Raji (cell line): ENCODE data around the gene THSD7A.

Source experiments
- POLR2A ChIP-seq: IDR thresholded peaks from 2 replicates; pipeline ENCODE4 v1.6.1; 2011; ENCODE audit warnings: low read depth, low read length, control low read depth; ENCODE audit not compliant: insufficient read depth

The THSD7A gene

GRCh38 chr7:11609096-11609670, 222.8 kb downstream of the THSD7A start:
- TF ChIP-seq POLR2A, result no peak

DNA sequence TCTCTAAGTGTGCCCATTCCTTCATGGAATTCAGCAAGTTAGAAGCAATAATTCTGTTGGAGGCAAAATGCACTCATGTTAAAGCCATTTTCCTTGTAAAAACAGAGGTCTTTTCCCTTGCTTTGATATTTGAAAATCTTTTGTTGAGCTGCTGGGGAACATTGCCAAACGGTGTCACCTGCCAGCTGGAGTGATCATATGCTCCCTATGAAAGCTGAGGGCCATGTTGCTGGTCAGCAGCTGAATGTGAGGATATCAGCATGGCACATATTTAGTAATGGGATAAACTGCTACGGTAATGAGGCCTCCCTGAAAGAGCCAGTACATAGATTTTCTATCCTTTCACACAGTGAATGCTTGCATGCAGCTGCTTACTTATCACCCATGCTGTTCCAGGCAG, 224.3 kb downstream of the THSD7A start:
- no peak for TF ChIP-seq POLR2A

GRCh38 chr7:11605749-11606148, 226.2 kb downstream of the THSD7A start:
- no peak for TF ChIP-seq POLR2A

DNA sequence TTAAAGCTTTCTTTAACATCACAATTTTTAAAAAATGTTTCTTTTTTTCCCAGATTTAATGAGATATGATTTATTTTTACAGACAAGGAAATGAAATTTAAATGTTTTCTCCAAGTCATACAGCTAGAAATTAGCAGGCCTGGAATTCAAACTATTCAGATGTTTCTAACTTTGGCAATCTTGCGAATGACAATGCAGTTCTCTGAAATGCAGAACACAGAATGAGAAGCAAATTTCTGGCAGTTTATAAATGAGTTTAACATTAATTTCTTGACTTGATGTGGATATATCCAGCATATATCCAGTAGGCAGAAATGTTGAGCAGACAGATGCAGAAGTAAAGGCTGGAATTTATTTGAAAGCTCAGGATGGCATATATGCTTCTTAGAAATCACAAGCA, 227.5 kb downstream of the THSD7A start:
- no peak for TF ChIP-seq POLR2A

DNA sequence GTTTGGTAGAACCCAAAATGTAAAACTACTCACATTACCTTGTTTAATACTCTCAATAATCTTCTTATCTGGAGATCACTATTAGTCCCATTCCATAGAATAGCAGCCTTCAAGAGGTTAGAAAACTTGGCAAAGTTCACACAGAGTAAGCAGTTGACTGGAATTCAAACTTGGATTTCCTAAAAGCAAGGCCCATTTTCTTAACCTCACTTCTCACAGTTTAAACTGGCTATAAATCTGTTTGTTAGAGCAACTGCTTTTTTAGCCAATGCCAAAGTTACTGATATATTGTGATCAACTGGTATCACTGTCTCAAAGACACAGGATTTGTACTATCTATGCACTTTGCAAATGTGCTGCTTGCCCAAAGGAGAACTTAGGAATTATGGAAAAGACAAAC, 230.2 kb downstream of the THSD7A start:
- TF ChIP-seq POLR2A, result no peak

DNA sequence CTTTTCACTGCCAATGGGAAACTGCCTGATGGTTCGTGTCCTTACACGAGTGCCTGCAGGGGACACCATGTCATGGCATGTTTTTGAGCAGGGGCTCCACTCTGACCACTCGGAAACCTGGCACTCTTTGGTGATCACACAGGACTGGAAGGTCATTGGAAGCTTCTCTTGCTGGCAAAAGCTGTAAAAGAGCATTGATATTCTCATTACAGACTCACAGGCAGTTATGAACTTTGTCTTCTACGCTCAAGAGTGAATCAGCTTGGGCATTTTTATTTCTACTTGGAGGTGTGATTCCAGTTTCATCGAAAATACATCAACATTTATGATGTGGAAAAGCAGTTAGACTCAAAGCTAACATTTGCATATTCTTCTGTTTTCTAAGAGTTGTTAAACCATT, 238.7 kb downstream of the THSD7A start:
- TF ChIP-seq POLR2A, result no peak

- TF ChIP-seq POLR2A, result no peak
These were observed 239.3 kb downstream of the THSD7A start for GRCh38 chr7:11592699-11593098.

DNA sequence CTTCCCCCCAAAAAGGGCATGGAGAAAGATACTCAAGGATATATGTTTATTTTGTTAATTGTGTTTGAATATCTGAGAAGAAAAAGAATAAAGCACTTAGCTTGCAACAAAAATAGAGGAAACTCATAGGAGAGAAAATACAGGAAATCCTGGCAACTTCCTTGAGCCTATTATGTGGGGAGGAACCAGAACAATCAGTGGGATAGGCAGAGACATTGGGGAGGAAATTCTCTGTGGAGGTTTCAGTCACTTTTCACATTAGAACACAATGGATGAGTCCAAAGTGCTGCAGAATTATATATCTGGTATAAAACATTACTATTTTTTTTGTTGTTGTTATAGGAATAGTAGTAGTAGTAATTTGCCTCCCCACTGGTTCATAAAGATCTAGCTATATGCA, 240.1 kb downstream of the THSD7A start:
- no peak for TF ChIP-seq POLR2A

GRCh38 chr7:11591055-11591633, 240.9 kb downstream of the THSD7A start:
- TF ChIP-seq POLR2A, result no peak

DNA sequence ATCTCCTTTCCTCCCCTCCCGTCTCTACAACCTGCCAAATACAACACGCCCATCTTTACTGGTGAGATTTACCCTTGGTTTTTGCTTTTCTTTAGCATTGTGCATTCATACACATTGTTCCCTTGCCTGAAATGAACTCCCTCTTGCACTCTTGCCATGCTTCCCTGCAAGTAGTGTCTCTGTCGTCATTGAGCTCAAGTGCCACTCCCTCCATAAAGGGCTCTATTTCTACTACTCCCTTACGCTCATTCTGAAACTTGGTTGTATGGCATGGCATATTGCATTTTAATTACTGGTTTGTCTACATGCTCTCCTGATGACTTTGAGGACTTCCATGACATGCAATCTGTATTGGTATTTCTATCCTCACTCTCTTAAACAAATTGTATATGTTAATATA, 242.7 kb downstream of the THSD7A start:
- no peak for TF ChIP-seq POLR2A

DNA sequence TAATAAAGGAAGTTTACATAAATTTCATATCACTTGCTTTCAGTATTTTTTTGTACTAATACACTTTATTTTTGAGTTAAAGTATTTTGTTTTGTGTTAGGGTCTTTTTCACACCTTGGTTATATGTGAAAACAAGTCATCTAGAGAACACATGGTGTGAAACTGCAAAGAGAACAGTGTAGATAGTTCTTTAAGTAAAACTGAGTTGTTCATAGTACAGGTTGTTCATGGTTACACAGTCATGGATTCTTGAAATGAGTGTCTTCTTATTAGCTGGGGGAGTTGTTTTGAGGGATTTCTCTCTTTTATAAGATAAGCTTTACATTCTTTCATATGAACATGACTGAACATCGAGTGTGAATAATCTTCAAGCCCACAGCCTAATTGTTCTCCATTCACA, 244.2 kb downstream of the THSD7A start:
- TF ChIP-seq POLR2A, result no peak

DNA sequence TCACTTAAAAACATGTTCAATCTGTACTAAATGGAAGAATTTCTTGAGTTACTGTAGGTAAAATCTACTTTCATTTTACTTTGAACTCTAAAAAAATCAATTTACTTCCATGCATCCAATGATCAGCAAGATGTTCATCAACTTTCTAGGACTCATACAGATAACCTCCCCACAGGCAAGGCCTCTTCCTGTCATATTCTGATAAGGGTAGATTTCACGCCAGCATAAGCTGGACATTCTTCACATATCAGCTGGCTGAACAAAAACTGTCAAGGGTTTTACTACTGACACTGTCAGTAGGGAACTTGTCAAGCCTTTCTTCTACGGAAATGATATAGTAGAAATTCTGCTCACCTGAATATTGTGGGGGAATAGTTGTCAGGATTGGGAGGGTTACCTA, 244.9 kb downstream of the THSD7A start:
- TF ChIP-seq POLR2A, result no peak

GRCh38 chr7:11584406-11585031, 247.5 kb downstream of the THSD7A start:
- no peak for TF ChIP-seq POLR2A

DNA sequence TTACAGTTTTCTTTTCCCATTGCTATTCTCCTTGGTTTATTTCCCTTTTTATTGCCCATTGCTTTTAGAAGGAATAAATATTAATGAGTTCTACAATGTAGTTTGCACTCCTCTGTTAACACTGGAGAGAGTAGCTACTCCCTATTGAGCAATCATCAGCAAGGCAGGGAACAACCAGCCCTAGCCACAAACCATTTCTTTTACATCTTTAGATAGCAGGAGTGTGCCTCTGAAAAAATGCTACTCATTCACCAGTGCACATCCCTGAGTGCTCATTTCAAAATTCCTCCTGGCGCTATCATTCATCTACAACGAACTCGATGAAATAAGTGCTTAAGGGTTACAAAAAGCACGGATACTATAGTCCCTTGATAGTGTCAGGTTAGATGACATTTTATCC, 252.9 kb downstream of the THSD7A start:
- TF ChIP-seq POLR2A, result no peak

DNA sequence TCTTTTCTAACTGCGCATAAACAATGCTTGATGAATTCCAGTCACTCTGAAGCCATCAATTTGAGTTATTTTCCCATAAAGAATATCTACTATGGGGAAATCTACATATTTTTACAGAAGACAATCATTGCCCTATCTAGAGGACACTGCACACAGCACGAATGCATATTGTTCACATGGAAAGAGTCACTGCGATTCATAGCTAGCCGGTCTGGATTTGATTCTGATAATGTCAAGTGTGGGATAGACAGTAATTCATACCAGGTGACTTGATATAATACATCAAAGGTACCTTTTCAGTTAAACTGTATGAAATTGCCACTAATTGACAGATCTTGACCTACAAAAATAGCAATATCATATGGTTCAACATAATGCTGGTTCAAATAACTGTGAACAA, 255.7 kb downstream of the THSD7A start:
- no peak for TF ChIP-seq POLR2A

DNA sequence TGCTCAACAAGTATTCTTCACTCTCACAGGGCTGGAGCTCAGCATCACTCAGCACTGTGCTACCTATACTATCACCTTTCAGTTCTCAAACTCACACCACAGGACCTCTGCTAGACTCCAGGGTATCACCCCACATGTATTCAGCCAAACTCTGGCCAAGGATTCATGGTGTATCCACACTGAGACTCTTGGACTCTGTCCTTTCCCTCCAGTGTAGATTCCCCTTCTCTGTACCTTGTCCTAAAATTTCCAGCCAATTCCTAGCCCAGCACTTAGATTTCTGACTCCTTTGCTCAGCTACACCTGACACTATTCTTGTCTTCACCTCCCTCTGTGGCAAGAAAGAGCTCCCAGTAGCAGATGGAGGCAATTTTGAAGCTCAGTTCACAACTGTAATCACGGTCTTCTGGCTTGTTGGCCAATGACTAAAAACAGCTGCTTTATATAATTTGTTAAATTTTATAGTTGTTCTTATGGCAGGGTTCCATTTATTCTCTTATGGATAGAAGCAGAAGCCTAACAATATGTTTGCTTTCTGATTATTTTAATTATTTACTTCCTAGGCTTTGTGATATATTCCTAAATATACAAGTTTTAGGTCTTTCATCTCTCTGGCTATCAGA, 258.8 kb downstream of the THSD7A start:
- no peak for TF ChIP-seq POLR2A

DNA sequence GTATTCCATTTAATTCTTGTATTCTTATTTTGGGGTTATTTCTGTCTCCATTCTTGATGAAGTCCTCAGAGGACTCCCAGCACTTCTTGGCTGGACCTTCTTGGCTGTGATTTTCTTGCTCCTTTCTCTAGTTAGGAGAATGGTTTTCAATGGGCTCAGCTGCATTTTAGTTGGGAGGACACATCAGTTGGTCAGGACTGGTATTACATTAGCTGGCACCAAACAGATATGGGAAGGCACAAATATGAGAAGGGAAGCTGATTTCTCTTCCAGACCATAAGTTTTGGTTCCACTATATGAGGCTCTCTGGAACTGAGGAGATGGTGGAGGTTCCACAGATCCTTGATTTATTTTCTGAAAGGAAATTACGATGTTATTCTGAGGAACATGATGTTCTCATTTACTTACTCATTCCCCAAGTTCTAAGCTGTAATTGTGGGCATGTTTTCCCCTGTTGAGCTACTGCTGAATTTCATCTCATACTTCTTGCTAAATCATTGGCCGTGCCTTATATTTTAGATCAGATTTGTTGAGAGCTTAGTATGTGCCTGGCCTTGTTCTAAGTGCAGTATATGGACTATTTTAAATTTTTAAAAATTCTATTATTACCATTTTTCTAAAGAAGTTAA, 261.0 kb downstream of the THSD7A start:
- TF ChIP-seq POLR2A, result no peak

DNA sequence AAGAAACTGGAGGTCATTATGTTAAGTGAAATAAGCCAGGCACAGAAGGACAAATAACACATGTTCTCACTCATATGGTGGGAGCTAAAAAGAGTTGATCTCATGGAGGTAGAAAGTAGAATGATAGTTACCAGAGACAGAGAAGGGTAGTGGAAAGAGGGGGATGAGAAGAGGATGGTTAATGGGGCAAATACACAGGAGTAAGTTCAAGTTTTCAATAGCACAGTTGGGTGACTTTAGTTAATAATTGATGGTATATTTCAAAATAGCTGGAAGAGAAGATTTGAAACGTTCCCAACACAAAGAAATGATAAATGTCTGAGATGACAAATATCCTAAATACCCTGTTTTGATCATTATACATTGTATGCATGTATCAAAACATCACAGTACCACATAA, 261.8 kb downstream of the THSD7A start:
- TF ChIP-seq POLR2A, result no peak
